Keratinocyte (primary cell): ENCODE measurements around the gene GALNT9. TPM values are rescaled to one million over a fixed set of nuclear protein-coding genes. Genes with fewer than 3 reads are reported as not detected.

Experiments
- DNase-seq: peaks from one replicate; pipeline ENCODE4 v3.0.0-alpha.2; 2011; ENCODE audit warnings: low read depth, missing footprints, low spot score
- FAIRE-seq: peaks from 2 replicates; lab custom pipeline; 2011; peaks lifted over from hg19 to GRCh38; lab: Jason Lieb, UNC
- H2AFZ ChIP-seq: 2 replicates; pipeline ENCODE4 v1.6.0; 2012; ENCODE audit warnings: low read length, control low read depth, inconsistent platforms; ENCODE audit not compliant: control insufficient read depth
- H3K27ac ChIP-seq: 2 replicates; pipeline ENCODE4 v1.5.1; 2011; ENCODE audit warnings: low read length; ENCODE audit not compliant: control insufficient read depth, insufficient read depth
- H3K27me3 ChIP-seq: 3 replicates; pipeline ENCODE4 v1.6.0; 2011; ENCODE audit warnings: low read length; ENCODE audit not compliant: control insufficient read depth, insufficient read depth; ENCODE audit errors: extremely low read depth
- H3K36me3 ChIP-seq, 2 experiments: 2 replicates in 1 of 2; 3 replicates in 1 of 2; pipeline ENCODE4 v1.5.1; 2011; ENCODE audit warnings: low read length in 2 of 2, mild to moderate bottlenecking in 1 of 2; ENCODE audit not compliant: control insufficient read depth in 2 of 2, insufficient read depth in 2 of 2; ENCODE audit errors: extremely low read depth in 1 of 2
- H3K4me1 ChIP-seq: 3 replicates; pipeline ENCODE4 v1.5.1; 2011; ENCODE audit warnings: low read length; ENCODE audit not compliant: control insufficient read depth, insufficient read depth; ENCODE audit errors: extremely low read depth
- H3K4me2 ChIP-seq: 3 replicates; pipeline ENCODE4 v1.6.0; 2011; ENCODE audit warnings: low read depth, low read length; ENCODE audit not compliant: control insufficient read depth, insufficient read depth; ENCODE audit errors: extremely low read depth
- H3K4me3 ChIP-seq, 3 experiments: fragments of 200-600 bp in 1 of 3; sonication (generic) in 1 of 3; 2 replicates in 2 of 3; 3 replicates in 1 of 3; pipeline ENCODE4 v1.5.1; 2011 to 2016; ENCODE audit warnings: low read length in 3 of 3, mild to moderate bottlenecking in 3 of 3, control low read depth in 2 of 3, inconsistent platforms in 1 of 3, low read depth in 1 of 3, mixed read lengths in 1 of 3, mixed run types in 1 of 3, moderate library complexity in 1 of 3; ENCODE audit not compliant: control insufficient read depth in 2 of 3, insufficient read depth in 2 of 3; ENCODE audit errors: extremely low read depth in 1 of 3
- H3K79me2 ChIP-seq: 2 replicates; pipeline ENCODE4 v1.6.0; 2012; ENCODE audit warnings: low read length; ENCODE audit not compliant: control insufficient read depth, insufficient read depth
- H3K9ac ChIP-seq: 3 replicates; pipeline ENCODE4 v1.6.0; 2011; ENCODE audit warnings: low read length; ENCODE audit not compliant: control insufficient read depth, insufficient read depth; ENCODE audit errors: extremely low read depth
- H3K9me1 ChIP-seq: 3 replicates; pipeline ENCODE4 v1.6.0; 2011; ENCODE audit warnings: low read length; ENCODE audit not compliant: control insufficient read depth, insufficient read depth; ENCODE audit errors: extremely low read depth
- H3K9me3 ChIP-seq: 2 replicates; pipeline ENCODE4 v1.5.1; 2012; ENCODE audit warnings: low read depth, low read length; ENCODE audit not compliant: control insufficient read depth
- H4K20me1 ChIP-seq: 3 replicates; pipeline ENCODE4 v1.6.0; 2011; ENCODE audit warnings: low read length; ENCODE audit not compliant: control insufficient read depth, insufficient read depth; ENCODE audit errors: extremely low read depth
- EZH2 ChIP-seq: IDR thresholded peaks from one replicate; pipeline ENCODE4 v1.6.1; 2012; ENCODE audit warnings: inconsistent platforms, mild to moderate bottlenecking, low read length, moderate library complexity
- dilution Hi-C: fragments of 300-500 bp; cut with MboI; formaldehyde crosslinking; loops from one replicate; pipeline ENCODE4 v1.7.0; 2020; ENCODE audit warnings: low sequenced_read_pairs; ENCODE audit not compliant: extremely low pct_ligation_motif_present
- polyA plus RNA-seq, 5 experiments: library from polyadenylated mRNA; depleted of rRNA in 3 of 5; stranded (reverse) in 3 of 5; stranded (forward) in 1 of 5; unstranded in 1 of 5; fragments of >200 nt; gene quantifications; 1 replicate in 1 of 5; 2 replicates in 3 of 5; 3 replicates in 1 of 5; pipeline versions ENCODE4 v1.2.1 to v1.2.3, GENCODE V29; 2011 to 2012; ENCODE audit warnings: missing spikeins in 2 of 5, low read depth in 1 of 5, low replicate concordance in 1 of 5
- TF ChIP-seq, protein P1 (sequence below), 3 experiments: IDR thresholded peaks in 1 of 3; conservative IDR thresholded peaks in 1 of 3; optimal IDR thresholded peaks in 1 of 3; 2 replicates in 2 of 3; 3 replicates in 1 of 3; pipeline versions ENCODE3 to v1.5.1; 2011; ENCODE audit warnings: low read length in 3 of 3, mild to moderate bottlenecking in 3 of 3, moderate library complexity in 2 of 3, control low read depth in 1 of 3, inconsistent platforms in 1 of 3; ENCODE audit not compliant: insufficient read depth in 2 of 3; ENCODE audit errors: extremely low read depth in 1 of 3

The GALNT9 gene
- polyA plus RNA-seq, 1 donor (not counting 4 experiments of a cell fraction or from before 2014, with no cell fraction given) = not detected

DNA sequence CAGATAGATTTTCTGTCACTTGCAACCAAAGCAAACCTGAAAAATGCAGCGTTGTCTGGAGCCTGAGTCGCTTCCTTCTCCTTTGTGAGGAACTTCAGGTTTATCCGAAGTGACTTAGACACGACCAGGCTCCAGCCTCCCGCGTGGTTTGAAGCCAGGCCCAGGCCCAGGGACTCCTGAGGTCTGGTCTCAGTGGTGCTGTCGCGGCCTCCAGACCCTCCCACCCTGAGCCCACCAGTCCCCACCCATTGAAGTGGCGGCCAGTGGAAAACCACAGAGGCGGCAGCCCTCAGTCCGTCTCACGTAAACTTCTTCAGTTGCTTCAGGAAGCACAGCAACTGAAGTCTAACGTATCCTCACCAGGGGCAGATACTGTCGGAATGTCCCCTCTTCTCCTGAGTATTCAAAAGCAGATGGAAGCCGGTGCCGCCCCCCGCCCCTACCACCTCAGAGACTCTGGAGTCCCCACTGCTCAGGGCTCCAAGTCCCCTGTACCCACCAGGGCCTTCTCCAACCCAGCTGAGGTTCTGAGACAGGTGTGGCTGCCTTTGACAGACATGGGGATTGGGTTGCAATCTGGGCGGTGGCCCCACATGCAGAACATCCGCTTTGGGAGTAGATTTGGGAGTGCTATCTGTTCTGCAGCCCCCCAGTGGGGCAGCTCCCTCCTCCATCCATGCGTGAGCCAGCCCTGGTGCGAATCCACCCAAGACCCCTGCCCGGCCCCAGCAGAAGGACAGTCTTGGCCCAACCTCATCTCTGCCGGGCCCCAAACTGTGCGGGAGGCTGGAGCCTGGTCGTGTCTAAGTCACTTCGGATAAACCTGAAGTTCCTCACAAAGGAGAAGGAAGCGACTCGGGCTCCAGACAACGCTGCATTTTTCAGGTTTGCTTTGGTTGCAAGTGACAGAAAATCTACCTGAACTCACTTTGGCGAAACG, 26.6 kb upstream of the GALNT9 start:
- Histone ChIP-seq H3K27ac (no peak overlapping the region), H3K9me1 (no peaks in the 10 kb centered on the region), H3K27me3 (no peaks in the 10 kb centered on the region), H3K36me3 (no peaks in the 10 kb centered on the region), H4K20me1 (no peaks in the 10 kb centered on the region), H2AFZ (no peak overlapping the region), H3K9ac (no peak overlapping the region), H3K4me2 (no peak overlapping the region), H3K4me1 (no peaks in the 10 kb centered on the region), H3K9me3 (peaks cover 22% of the 10 kb centered on the region), H3K79me2 (no peaks in the 10 kb centered on the region), H3K4me3 (no peak overlapping the region)
- DNase-seq (no peak), FAIRE-seq (no peak)
- TF ChIP-seq, protein P1, sequence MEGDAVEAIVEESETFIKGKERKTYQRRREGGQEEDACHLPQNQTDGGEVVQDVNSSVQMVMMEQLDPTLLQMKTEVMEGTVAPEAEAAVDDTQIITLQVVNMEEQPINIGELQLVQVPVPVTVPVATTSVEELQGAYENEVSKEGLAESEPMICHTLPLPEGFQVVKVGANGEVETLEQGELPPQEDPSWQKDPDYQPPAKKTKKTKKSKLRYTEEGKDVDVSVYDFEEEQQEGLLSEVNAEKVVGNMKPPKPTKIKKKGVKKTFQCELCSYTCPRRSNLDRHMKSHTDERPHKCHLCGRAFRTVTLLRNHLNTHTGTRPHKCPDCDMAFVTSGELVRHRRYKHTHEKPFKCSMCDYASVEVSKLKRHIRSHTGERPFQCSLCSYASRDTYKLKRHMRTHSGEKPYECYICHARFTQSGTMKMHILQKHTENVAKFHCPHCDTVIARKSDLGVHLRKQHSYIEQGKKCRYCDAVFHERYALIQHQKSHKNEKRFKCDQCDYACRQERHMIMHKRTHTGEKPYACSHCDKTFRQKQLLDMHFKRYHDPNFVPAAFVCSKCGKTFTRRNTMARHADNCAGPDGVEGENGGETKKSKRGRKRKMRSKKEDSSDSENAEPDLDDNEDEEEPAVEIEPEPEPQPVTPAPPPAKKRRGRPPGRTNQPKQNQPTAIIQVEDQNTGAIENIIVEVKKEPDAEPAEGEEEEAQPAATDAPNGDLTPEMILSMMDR (optimal IDR thresholded peaks at IDR 0.05 in 1 of 3, IDR thresholded peaks at IDR 0.05 in 1 of 3, conservative IDR thresholded peaks at IDR 0.05 in 1 of 3; ENCODE audit: extremely low read depth in 1 of 3, insufficient read depth in 2 of 3, low read length in 3 of 3) = no peak
- TF ChIP-seq EZH2 = no peak
- dilution Hi-C loops = no loop called here

DNA sequence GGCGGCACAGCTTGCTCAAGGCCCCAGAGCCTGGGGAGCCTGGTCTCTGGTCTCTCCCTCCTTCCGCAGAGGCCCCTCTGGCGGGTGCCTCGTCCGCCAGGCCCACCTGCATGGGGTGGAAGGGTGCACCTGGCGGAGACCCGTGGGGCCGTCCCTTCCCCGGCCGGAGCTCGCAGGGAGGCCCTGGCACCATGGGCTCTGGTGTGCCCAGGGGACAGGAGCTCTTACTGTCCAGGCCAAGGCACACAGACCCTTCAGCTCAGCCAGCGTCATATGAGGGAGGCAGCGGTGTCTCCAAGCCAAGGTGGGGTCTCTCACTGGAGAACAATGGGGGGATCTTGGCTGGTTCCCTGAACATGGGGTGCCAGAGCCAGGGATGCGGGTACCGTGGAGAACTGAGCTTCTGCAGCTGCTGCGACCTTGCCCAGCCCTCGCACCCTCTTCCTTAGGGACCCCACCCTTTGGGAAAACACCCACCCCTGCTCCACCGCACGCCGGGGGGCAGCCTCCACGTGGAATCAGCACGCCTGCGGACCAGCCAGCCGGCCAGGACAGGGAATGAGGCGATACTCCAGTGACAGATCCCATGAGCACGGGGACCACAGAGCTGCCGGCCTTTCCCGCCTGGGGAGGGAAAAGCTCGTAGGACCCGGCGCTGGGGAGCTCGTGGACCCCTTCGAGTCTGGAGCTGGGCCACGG, 25.7 kb upstream of the GALNT9 start:
- no peaks in the 10 kb centered on the region for H3K27me3 ChIP-seq
- TF ChIP-seq EZH2 = no peak
- TF ChIP-seq, protein P1 (optimal IDR thresholded peaks at IDR 0.05 in 1 of 3, IDR thresholded peaks at IDR 0.05 in 1 of 3, conservative IDR thresholded peaks at IDR 0.05 in 1 of 3; ENCODE audit: extremely low read depth in 1 of 3, insufficient read depth in 2 of 3, low read length in 3 of 3) = no peak
- FAIRE-seq = no peak

More for the DNA sequence above, 25.7 kb upstream of the GALNT9 start:
- Histone ChIP-seq H2AFZ (no peak overlapping the region), H3K9ac (no peak overlapping the region), H3K4me3 (no peak overlapping the region), H3K27ac (no peak overlapping the region), H3K36me3 (no peaks in the 10 kb centered on the region), H3K9me3 (peaks cover 19% of the 10 kb centered on the region), H3K4me2 (no peak overlapping the region), H3K4me1 (no peaks in the 10 kb centered on the region), H3K9me1 (no peaks in the 10 kb centered on the region), H4K20me1 (no peaks in the 10 kb centered on the region), H3K79me2 (no peaks in the 10 kb centered on the region)
- dilution Hi-C loops = no loop called here
- no peak for DNase-seq
